Breast epithelium (tissue), 4 donors: ENCODE results near the gene PLXNC1. TPM values are rescaled to one million over a fixed set of nuclear protein-coding genes. Genes with fewer than 3 reads are reported as not detected.

ENCODE experiments used
- DNase-seq, 2 donors: peaks; one replicate each; pipeline ENCODE4 v3.0.0-alpha.2; 2019; ENCODE audit warnings: low spot score in 2 of 2
- H3K27ac ChIP-seq, 2 donors: fragments of 200-600 bp; sonication (generic) in 1 of 2; one replicate each; pipeline ENCODE4 v1.5.1; 2016 to 2019; ENCODE audit warnings: mild to moderate bottlenecking in 1 of 2
- H3K27me3 ChIP-seq, 2 donors: fragments of 200-600 bp; sonication (generic) in 1 of 2; one replicate each; pipeline versions ENCODE4 v1.5.1 to v1.6.0; 2017 to 2019; ENCODE audit warnings: control low read depth in 1 of 2, mild to moderate bottlenecking in 1 of 2
- H3K36me3 ChIP-seq: fragments of 200-600 bp; one replicate; pipeline ENCODE4 v1.5.1; 2019
- H3K4me1 ChIP-seq, 2 donors: fragments of 200-600 bp; sonication (generic); one replicate each; pipeline ENCODE4 v1.5.1; 2016 to 2019; ENCODE audit warnings: control low read depth in 1 of 2
- H3K4me3 ChIP-seq, 3 donors: fragments of 200-600 bp; sonication (generic); 1 replicate in 2 of 3; 2 replicates in 1 of 3; pipeline ENCODE4 v1.5.1; 2016 to 2019; ENCODE audit warnings: mild to moderate bottlenecking in 3 of 3, moderate library complexity in 2 of 3
- H3K9me3 ChIP-seq, 2 donors: fragments of 200-600 bp; sonication (generic) in 1 of 2; one replicate each; pipeline ENCODE4 v1.5.1; 2016 to 2019; ENCODE audit warnings: control low read depth in 1 of 2
- CTCF ChIP-seq, 3 donors: fragments of 450-650 bp; IDR thresholded peaks; one replicate each; pipeline ENCODE4 v1.5.1; 2016 to 2017; ENCODE audit warnings: antibody characterized with exemption in 3 of 3, mild to moderate bottlenecking in 3 of 3, moderate library complexity in 3 of 3
- POLR2A ChIP-seq: fragments of 450-650 bp; IDR thresholded peaks from one replicate; pipeline ENCODE4 v1.6.1; 2016; ENCODE audit warnings: antibody characterized with exemption, mild to moderate bottlenecking, moderate library complexity
- POLR2AphosphoS5 ChIP-seq, 3 donors: sonication (generic); formaldehyde crosslinking; IDR thresholded peaks; one replicate each; pipeline ENCODE4 v1.6.1; 2017; ENCODE audit warnings: antibody characterized with exemption in 3 of 3
- intact Hi-C: fragments of 100-400 bp; cut with DNase I; formaldehyde crosslinking; loops from one replicate; pipeline ENCODE4 v1.15.1; 2023; ENCODE audit warnings: low total_unique reads
- total RNA-seq, 3 donors: library from RNA; depleted of rRNA; stranded (reverse); fragments of >200 nt; gene quantifications; one replicate each; pipeline ENCODE4 v1.1.0, GENCODE V29; 2016

PLXNC1 gene
- total RNA-seq, 3 donors from 2014 or later: 7.5 to 21.4 (median 8.2) TPM

DNA sequence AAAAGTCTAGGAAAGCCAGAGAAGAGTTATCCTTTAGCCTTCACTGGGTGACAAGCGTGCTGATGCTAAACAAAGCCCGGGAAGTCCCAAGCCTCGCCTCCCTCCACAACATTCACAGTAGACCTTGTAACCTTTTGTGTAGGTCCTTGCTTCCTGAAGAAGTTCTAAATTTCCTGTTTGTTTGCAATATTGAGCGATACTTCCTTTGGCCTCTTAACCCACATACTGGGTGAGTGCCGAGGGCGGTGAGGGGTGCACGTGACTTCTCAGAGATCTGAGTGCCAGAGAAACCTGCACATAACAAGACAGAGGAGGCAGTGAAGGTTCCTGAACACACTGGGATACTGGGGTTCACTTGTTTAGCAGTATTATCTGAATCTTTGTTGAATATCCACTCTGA, 134.3 kb downstream of the PLXNC1 start:
- intact Hi-C loops: no loop called here
- no peak for DNase-seq
- Histone ChIP-seq H3K9me3 (no peaks in the 10 kb centered on the region), H3K36me3 (no peaks in the 10 kb centered on the region), H3K27me3 (no peaks in the 10 kb centered on the region), H3K4me3 (no peak overlapping the region), H3K27ac (no peak overlapping the region), H3K4me1 (no peaks in the 10 kb centered on the region)
- TF ChIP-seq POLR2A (no peak), POLR2AphosphoS5 (IDR thresholded peaks at IDR 0.05) (no peak)

- TF ChIP-seq POLR2A (no peak), CTCF (IDR thresholded peaks at IDR 0.05) (no peak), POLR2AphosphoS5 (IDR thresholded peaks at IDR 0.05) (no peak)
- intact Hi-C loops: no loop called here
Observed at GRCh38 chr12:94284046-94284445, 135.7 kb downstream of the PLXNC1 start.

DNA sequence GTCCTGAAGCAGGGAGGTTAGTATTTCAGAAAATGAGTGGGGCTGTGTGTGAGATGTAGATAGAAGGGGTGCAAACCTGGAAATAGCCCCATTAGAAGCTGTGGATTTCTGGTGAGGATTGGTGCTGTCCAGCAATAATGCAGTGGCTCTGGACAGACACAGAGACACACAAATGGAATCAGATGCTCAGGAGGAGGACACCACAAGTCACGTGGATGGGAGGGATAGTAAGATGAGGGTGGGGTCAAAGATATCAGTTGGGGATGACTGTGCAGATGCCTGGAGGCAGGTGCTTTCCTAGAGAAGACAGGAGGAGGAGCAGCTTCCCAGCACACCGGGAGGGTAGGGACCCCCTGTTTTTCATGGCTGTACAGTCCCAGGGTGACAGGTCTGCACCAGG, 136.5 kb downstream of the PLXNC1 start:
- intact Hi-C loops: no loop called here
- DNase-seq: no peak
- H3K36me3 ChIP-seq: no peaks in the 10 kb centered on the region
- TF ChIP-seq POLR2A (no peak), POLR2AphosphoS5 (IDR thresholded peaks at IDR 0.05) (no peak), CTCF (IDR thresholded peaks at IDR 0.05) (no peak)
- no peaks in the 10 kb centered on the region for H3K4me1 ChIP-seq
- no peak overlapping the region for H3K4me3 ChIP-seq
- H3K9me3 ChIP-seq: no peaks in the 10 kb centered on the region
- no peak overlapping the region for H3K27ac ChIP-seq
- H3K27me3 ChIP-seq: no peaks in the 10 kb centered on the region

More at GRCh38 chr12:94284046-94284445, 135.7 kb downstream of the PLXNC1 start:
- no peak for DNase-seq
- no peak overlapping the region for H3K4me3 ChIP-seq
- H3K27ac ChIP-seq: no peak overlapping the region
- no peaks in the 10 kb centered on the region for H3K27me3 ChIP-seq
- H3K4me1 ChIP-seq: no peaks in the 10 kb centered on the region
- H3K36me3 ChIP-seq: no peaks in the 10 kb centered on the region
- no peaks in the 10 kb centered on the region for H3K9me3 ChIP-seq

DNA sequence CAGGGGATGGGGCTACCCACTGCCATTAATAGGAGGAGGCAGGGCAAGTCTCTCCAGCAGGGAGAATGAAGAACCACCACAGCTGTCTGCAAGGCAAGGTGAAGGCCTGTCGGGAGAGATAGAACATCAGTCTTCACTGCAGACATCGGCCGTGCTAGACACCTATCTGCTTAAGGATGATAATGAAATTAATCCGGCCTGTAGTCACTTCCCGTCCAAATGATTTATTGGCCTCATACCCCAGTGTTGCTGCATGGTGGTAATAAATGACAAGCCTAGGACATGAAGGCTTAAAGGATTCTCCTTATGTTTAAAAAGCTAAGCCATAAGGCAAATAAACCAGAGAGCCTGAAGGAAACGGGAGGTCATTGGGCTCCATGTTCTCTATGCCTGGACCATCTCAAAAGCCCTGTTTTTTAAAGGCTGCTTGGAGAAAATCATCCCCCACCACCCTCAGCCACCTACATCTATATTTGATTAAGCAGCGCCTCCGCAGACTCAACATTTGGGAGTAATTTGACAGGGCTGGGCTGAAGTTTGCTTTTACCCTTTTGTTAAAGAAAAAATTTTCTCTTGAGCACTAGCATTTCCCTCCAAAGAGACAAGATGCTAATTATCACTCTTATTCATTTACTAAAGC, 137.7 kb downstream of the PLXNC1 start:
- no peak for DNase-seq
- no peaks in the 10 kb centered on the region for H3K9me3 ChIP-seq
- no peak overlapping the region for H3K27ac ChIP-seq
- H3K4me1 ChIP-seq: no peaks in the 10 kb centered on the region
- no peak for TF ChIP-seq POLR2A
- no peak for TF ChIP-seq CTCF (IDR thresholded peaks at IDR 0.05)
- H3K27me3 ChIP-seq: no peaks in the 10 kb centered on the region
- no peak overlapping the region for H3K4me3 ChIP-seq
- no peaks in the 10 kb centered on the region for H3K36me3 ChIP-seq
- intact Hi-C loops: no loop called here

GRCh38 chr12:94286583-94287244, 138.3 kb downstream of the PLXNC1 start:
- intact Hi-C loops: no loop called here
- Histone ChIP-seq H3K4me1 (no peaks in the 10 kb centered on the region), H3K4me3 (no peak overlapping the region), H3K27me3 (no peaks in the 10 kb centered on the region), H3K9me3 (no peaks in the 10 kb centered on the region), H3K36me3 (no peaks in the 10 kb centered on the region), H3K27ac (no peak overlapping the region)
- TF ChIP-seq CTCF (IDR thresholded peaks at IDR 0.05): no peak
- no peak for TF ChIP-seq POLR2A
- TF ChIP-seq POLR2AphosphoS5 (IDR thresholded peaks at IDR 0.05): no peak
- no peak for DNase-seq
